ENCODE measurements around the gene UCN2. TPM values are rescaled to one million over a fixed set of nuclear protein-coding genes. Genes with fewer than 3 reads are reported as not detected.

Gene UCN2
- total RNA-seq, 1 donor from 2014 or later, result 1.4 TPM

GRCh38 chr3:48587686-48588085 lies 24.1 kb upstream of the UCN2 start:
- H3K27ac Mint-ChIP-seq, result no peak overlapping the region
- H3K27me3 Mint-ChIP-seq, result no peaks in the 10 kb centered on the region
- peaks cover 3% of the 10 kb centered on the region for H3K36me3 Mint-ChIP-seq (ENCODE audit: insufficient read depth)
- no peaks in the 10 kb centered on the region for H3K4me1 Mint-ChIP-seq (ENCODE audit: low read depth)
- H3K4me3 Mint-ChIP-seq (ENCODE audit: low read depth), result no peak overlapping the region
- TF ChIP-seq CTCF (IDR thresholded peaks at IDR 0.05; ENCODE audit: unreplicated experiment), result no peak
- no peak for DNase-seq (ENCODE audit: low spot score, unreplicated experiment)
- no peaks in the 10 kb centered on the region for H3K9me3 Mint-ChIP-seq (ENCODE audit: low read depth)

- H3K4me1 Mint-ChIP-seq (ENCODE audit: low read depth), result no peaks in the 10 kb centered on the region
These were observed 21.8 kb upstream of the UCN2 start for GRCh38 chr3:48585411-48585810.

GRCh38 chr3:48584836-48585235 lies 21.3 kb upstream of the UCN2 start:
- no peak for DNase-seq (ENCODE audit: low spot score, unreplicated experiment)
- no peak overlapping the region for H3K4me3 Mint-ChIP-seq (ENCODE audit: low read depth)
- TF ChIP-seq CTCF (IDR thresholded peaks at IDR 0.05; ENCODE audit: unreplicated experiment), result no peak
- H3K27ac Mint-ChIP-seq, result no peak overlapping the region
- peaks cover 1% of the 10 kb centered on the region for H3K36me3 Mint-ChIP-seq (ENCODE audit: insufficient read depth)
- H3K4me1 Mint-ChIP-seq (ENCODE audit: low read depth), result no peaks in the 10 kb centered on the region
- no peaks in the 10 kb centered on the region for H3K27me3 Mint-ChIP-seq
- H3K9me3 Mint-ChIP-seq (ENCODE audit: low read depth), result no peaks in the 10 kb centered on the region

More at GRCh38 chr3:48585411-48585810, 21.8 kb upstream of the UCN2 start:
- no peak for DNase-seq (ENCODE audit: low spot score, unreplicated experiment)
- H3K27me3 Mint-ChIP-seq, result no peaks in the 10 kb centered on the region
- H3K9me3 Mint-ChIP-seq (ENCODE audit: low read depth), result no peaks in the 10 kb centered on the region
- H3K4me3 Mint-ChIP-seq (ENCODE audit: low read depth), result no peak overlapping the region
- H3K27ac Mint-ChIP-seq, result no peak overlapping the region
- peaks cover 1% of the 10 kb centered on the region for H3K36me3 Mint-ChIP-seq (ENCODE audit: insufficient read depth)
- no peak for TF ChIP-seq CTCF (IDR thresholded peaks at IDR 0.05; ENCODE audit: unreplicated experiment)

GRCh38 chr3:48581621-48582481 lies 18.3 kb upstream of the UCN2 start:
- no peak overlapping the region for H3K27ac Mint-ChIP-seq
- no peak overlapping the region for H3K4me3 Mint-ChIP-seq (ENCODE audit: low read depth)
- DNase-seq (ENCODE audit: low spot score, unreplicated experiment), result no peak
- peaks cover 1% of the 10 kb centered on the region for H3K36me3 Mint-ChIP-seq (ENCODE audit: insufficient read depth)
- no peaks in the 10 kb centered on the region for H3K27me3 Mint-ChIP-seq
- H3K4me1 Mint-ChIP-seq (ENCODE audit: low read depth), result no peaks in the 10 kb centered on the region
- no peak for TF ChIP-seq CTCF (IDR thresholded peaks at IDR 0.05; ENCODE audit: unreplicated experiment)
- no peaks in the 10 kb centered on the region for H3K9me3 Mint-ChIP-seq (ENCODE audit: low read depth)

- no peaks in the 10 kb centered on the region for H3K9me3 Mint-ChIP-seq (ENCODE audit: low read depth)
- H3K27ac Mint-ChIP-seq, result no peak overlapping the region
- H3K4me1 Mint-ChIP-seq (ENCODE audit: low read depth), result no peaks in the 10 kb centered on the region
- no peak overlapping the region for H3K4me3 Mint-ChIP-seq (ENCODE audit: low read depth)
- no peak for TF ChIP-seq CTCF (IDR thresholded peaks at IDR 0.05; ENCODE audit: unreplicated experiment)
- H3K27me3 Mint-ChIP-seq, result no peaks in the 10 kb centered on the region
- DNase-seq (ENCODE audit: low spot score, unreplicated experiment), result no peak
- H3K36me3 Mint-ChIP-seq (ENCODE audit: insufficient read depth), result no peaks in the 10 kb centered on the region
These were observed 13.1 kb upstream of the UCN2 start for GRCh38 chr3:48576647-48577046.
